T1000 (cell line): ENCODE results near the gene ARHGAP4.

Experiments used
- DNase-seq: peaks from one replicate; lab custom pipeline; 2025; ENCODE audit warnings: mixed read lengths; lab: John Stamatoyannopoulos, UW

The ARHGAP4 gene

GRCh38 chrX:153905481-153906095, 20.5 kb downstream of the ARHGAP4 start:
- no peak for DNase-seq

GRCh38 chrX:153903991-153904957, 21.8 kb downstream of the ARHGAP4 start, which contains the start of gene AVPR2:
Gene AVPR2 (plus strand): TSS chrX:153904673. CDS start chrX:153905146, 473 bp downstream.
- DNase-seq: no peak

DNA sequence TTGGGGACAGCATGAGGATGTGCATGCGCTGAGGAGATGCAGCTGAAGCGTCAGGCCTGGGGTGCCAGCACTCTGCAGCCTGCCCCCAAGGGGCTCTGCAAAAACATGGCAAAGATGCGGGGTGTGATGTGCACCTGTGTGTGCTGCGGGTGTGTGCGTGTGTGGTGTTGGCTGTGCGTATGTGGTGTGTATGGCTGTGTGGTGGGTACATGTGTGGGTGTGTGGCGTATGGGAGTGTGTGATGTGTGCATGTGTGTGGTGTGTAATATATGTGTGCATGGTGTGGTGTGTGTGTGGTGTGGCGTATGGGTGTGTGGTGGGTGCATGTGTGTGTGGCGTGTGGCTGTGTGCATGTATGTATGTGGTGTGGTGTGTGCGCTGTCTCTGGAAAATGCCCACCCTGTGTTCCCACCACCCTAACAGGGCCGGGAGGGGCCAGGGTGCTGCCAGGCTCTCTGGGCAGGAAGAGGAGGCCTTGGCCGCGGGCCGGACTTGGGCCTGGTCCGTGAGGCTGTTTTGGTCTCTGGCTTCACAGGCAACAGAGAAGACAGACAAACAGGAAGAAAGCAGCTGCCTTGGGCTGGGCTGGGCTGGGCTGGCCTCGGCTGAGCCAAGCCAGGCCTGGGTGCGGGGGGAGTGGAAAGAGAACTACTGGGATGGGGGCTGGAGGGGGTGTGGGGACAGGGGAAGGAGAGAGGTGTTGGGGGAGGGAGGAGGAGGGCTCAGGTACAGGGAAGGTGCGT, 22.7 kb downstream of the ARHGAP4 start:
- no peak for DNase-seq

DNA sequence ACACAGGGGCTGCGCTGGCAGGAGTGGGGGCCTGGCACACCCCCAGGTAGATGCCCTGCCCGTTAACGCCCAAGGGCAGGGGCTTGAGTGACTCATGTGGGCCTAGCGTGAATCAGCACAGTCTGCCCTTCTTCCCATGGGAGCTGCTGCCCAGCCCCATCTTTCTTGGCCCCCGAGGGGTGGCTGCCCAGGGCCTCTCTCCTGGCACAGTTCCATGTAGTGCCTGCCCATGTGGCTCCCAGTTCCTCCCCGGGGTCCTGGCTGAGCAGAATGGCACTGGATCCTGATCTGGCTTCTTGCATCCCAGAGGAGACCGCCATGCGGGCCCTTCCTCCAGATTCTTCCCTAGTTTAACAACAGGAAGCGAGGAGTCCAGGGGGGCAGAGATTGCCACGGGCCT, 23.7 kb downstream of the ARHGAP4 start:
- peak; percentile 61 for DNase-seq

- DNase-seq: no peak
Observed at GRCh38 chrX:153901753-153902140, 24.3 kb downstream of the ARHGAP4 start.

GRCh38 chrX:153900831-153901752, 25.0 kb downstream of the ARHGAP4 start:
- peak; percentile 68 for DNase-seq

DNA sequence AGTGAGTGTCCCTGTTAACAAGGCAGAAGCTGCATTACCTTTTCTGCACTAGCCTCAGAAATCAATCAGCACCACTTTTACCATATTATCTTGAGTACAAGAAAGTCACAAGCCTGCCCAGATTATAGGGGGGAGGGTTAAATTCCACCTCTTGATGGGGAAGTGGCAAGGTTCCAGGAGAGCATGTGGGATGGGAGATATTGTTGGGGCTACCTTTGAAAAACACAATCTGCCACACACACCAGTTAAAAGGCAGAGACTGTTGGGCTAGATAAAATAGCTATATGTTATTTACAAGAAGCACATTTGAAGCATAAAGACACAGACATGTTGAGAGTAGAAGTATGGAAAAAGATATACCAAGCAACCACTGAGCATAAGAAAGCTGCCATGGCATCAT, 28.2 kb downstream of the ARHGAP4 start:
- no peak for DNase-seq

DNA sequence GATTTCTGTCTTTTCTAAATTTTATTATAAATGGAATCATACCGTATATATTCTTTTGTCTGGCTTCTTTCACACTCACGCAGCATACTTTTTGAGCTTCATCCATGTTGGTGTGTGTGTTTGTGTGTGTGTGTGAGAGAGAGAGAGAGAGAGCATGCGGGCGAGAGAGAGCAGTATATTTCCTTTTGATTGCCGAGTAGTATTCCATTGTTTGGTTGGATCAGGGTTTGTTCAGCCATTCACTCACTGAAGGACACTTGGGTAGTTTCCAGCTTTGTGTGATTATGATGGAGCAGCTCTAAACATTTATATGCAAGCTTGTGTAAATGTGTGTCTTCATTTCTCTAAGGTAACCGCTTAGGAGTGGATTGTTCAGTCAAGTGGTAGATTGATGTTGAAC, 36.9 kb downstream of the ARHGAP4 start:
- no peak for DNase-seq

- DNase-seq: no peak
Observed at GRCh38 chrX:153888344-153888743, 37.7 kb downstream of the ARHGAP4 start.

DNA sequence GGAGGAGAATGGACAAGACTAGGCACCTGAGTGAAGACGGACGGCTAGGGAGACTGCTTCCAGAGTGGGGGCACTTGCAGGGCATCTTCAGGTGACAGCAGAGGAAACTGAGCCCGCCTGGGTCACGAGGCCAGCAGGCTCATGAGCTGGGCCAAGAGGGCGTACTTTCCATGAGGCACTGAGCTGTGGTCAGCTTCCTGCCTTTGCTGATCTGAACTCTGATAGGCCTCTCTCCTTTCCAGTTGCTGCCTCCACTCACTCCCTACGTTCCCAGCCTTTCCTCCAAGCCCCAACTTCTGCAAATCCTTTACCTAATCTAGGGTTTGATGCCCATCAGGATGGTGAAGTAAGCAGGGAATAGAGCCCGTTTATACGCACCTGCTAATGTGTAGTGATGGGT, 38.7 kb downstream of the ARHGAP4 start:
- DNase-seq: no peak

DNA sequence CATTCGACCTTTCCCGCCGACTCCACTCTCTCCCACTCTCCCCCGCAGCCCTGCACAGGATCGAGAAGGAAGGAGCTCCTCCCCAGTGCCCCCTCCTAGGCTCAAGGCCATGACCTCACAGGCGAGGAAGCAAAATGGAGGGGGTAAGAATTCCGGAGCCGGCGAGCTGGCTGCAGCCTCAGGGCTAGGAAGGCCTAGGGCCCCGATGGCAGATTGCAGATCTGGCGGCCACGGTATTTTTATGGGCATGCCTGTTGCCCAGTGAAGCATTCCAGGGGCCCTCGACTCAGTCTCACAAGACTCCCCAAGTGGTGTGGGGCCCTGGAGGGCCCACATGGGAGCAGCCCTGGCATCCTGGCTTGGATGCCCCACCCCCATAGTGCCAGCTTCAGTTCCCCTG, 39.1 kb downstream of the ARHGAP4 start:
- peak; percentile 60 for DNase-seq

DNA sequence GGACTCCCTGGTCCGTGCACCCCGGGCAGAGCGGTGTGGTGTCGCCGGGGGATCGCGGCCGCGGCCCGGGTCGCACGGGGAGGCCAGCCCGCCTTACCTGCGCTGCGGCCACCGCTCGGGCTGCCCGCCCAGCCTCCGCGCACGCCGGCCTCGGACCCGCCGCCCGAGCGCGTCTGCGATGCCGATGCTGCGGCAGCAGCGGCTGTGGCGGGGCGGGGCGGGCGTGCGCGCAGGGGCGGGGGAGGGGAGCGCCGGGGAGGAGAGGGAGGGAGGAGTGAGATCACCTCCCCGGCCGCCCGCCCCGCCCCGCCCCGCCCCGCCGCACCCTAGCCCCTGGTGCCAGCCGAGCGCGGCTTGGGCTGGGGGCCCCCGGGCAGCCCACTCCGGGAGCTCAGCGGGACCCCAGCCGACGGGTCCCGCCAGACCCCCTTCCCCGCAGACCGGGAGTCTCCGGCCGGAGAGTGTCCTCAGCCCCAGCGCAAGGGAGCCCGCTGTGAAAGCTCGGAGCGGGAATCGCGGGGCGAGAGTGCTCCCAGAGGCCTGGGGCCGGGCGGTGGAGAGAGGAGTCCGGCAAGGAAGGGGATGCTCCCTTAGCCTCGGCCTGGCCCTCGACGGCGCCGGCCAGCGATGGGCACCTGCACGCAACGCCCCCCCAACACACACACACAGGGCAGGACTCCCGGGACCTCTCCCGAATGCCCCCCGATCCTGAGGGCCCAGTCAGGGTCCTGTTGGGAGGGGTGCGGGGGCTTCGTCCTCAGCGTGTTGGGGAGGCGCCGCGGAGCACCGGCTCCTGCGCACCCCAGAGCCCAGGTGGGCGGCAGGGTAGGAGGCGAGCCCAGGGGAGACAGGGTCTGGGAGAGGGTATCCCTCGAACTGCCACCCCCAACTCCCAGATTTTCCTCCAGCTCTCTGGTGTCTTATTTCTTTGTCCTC, 39.8 kb downstream of the ARHGAP4 start, which contains the start of gene L1CAM:
TSS of gene L1CAM (minus strand) at position 206 of the 936 bp plus-strand sequence. CDS start 10,337 bp downstream, outside the sequence.
- DNase-seq: no peak

GRCh38 chrX:153885208-153885787, 40.8 kb downstream of the ARHGAP4 start:
- DNase-seq: no peak

GRCh38 chrX:153884590-153884989, 41.5 kb downstream of the ARHGAP4 start:
- DNase-seq: no peak

DNA sequence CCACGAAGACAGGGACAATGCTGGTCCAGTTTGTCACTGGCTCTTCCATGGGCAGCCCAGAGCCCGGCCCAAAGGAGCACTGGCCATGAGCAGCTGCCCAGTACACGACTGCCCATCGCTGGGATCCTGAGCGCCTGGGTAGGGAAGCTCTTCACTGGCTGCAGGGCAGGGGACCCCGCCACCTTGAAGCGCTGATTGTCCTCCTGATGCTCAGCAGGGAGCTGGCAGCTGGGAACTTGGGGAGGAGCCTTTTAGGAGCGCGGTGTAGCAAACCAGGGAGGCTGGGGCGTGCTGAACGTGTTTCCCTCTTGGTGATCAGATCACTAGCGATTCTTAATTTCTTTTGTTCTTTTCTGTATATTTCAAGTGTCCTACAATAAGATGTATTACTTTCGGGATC, 41.9 kb downstream of the ARHGAP4 start:
- no peak for DNase-seq

- DNase-seq: no peak
Observed at GRCh38 chrX:153883163-153883843, 42.8 kb downstream of the ARHGAP4 start.

DNA sequence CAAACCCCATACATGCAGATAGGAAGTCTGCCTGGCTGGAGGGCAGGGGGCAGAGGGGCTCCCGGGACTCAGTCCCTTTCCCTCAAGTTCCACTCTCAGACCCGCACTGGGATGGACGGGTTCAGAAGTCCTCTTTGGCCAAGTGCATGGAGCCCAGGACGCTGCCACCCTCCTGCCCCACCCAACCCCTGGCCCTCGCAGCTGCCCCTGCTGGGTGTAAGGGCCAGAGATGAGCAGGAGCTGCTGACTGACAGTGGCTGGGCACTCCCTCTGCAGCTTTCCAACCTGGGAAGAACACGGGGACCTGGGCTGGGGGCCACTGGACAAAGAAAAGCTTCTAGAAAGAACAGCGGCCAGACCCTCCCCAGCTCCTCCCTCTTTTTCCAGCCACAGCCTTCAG, 43.5 kb downstream of the ARHGAP4 start:
- DNase-seq: no peak

- peak; percentile 41 for DNase-seq
Observed at GRCh38 chrX:153882086-153882498, 44.0 kb downstream of the ARHGAP4 start.

GRCh38 chrX:153881281-153881680, 44.8 kb downstream of the ARHGAP4 start:
- no peak for DNase-seq
